ENCODE data around the gene PDE11A. TPM values are rescaled to one million over a fixed set of nuclear protein-coding genes. Genes with fewer than 3 reads are reported as not detected.

The PDE11A gene
- total RNA-seq, 1 experiment from 2014 or later: 1.4 TPM

DNA sequence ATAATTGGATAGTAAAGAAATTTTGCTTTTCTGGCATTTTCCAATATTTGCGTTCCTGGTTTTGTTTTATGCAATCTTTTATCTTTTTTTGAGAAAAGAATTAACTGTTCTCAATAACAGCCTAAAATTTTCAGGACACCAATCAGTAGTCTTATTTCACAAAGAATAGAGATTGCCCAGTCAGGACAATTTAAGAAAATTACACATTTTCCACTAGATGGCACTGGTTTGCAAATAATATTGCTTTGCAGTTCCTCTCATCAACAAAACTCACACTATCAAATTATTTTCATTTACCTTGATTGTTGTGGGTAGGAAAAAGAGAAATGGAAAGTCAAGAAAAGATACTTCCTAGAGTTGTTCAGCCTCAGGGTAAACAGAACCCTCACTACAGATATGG is 37.2 kb upstream of the PDE11A start:
- Mint-ChIP-seq H3K4me3 (ENCODE audit: low read depth, unreplicated experiment) (no peak overlapping the region), H3K36me3 (ENCODE audit: insufficient read depth, unreplicated experiment) (peaks cover 14% of the 10 kb centered on the region), H3K9me3 (ENCODE audit: low read depth, unreplicated experiment) (no peaks in the 10 kb centered on the region), H3K27me3 (ENCODE audit: unreplicated experiment) (no peaks in the 10 kb centered on the region), H3K27ac (ENCODE audit: unreplicated experiment) (no peak overlapping the region), H3K4me1 (ENCODE audit: low read depth, unreplicated experiment) (peaks cover 7% of the 10 kb centered on the region)
- TF ChIP-seq, protein P1, sequence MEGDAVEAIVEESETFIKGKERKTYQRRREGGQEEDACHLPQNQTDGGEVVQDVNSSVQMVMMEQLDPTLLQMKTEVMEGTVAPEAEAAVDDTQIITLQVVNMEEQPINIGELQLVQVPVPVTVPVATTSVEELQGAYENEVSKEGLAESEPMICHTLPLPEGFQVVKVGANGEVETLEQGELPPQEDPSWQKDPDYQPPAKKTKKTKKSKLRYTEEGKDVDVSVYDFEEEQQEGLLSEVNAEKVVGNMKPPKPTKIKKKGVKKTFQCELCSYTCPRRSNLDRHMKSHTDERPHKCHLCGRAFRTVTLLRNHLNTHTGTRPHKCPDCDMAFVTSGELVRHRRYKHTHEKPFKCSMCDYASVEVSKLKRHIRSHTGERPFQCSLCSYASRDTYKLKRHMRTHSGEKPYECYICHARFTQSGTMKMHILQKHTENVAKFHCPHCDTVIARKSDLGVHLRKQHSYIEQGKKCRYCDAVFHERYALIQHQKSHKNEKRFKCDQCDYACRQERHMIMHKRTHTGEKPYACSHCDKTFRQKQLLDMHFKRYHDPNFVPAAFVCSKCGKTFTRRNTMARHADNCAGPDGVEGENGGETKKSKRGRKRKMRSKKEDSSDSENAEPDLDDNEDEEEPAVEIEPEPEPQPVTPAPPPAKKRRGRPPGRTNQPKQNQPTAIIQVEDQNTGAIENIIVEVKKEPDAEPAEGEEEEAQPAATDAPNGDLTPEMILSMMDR (IDR thresholded peaks at IDR 0.05; ENCODE audit: unreplicated experiment): no peak
- no peak for DNase-seq
- intact Hi-C loops (cut with micrococcal nuclease; ENCODE audit: unreplicated experiment): loop anchor here (2.0 to 5.0 kb wide), 2 partner anchors 127 to 287 kb away; no protein-coding TSS in a partner anchor
- no TSS peak for BruUV-seq (replicated peaks)
- CTCF ChIA-PET: no interaction called here

DNA sequence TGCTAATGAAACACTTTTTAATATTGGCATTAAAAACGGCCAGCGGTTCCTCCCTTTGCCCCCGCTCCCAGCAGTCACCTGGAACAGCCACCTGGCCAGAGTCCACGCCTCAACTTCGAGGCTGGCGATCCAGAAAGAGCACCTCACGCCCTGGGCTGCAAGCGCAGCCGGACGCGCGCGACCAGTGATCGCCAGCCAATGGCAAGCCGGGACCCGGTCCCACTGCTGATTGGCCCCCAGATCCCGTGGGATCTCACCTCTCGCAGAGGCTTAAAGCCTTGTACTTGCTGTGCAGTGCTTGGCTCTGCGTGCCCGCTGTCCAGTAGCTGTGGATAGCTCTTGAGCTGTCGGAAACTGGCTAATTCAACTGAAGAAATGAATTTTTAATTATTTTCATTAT is 35.6 kb upstream of the PDE11A start:
- no TSS peak for BruUV-seq (replicated peaks)
- Mint-ChIP-seq H3K27me3 (ENCODE audit: unreplicated experiment) (no peaks in the 10 kb centered on the region), H3K4me3 (ENCODE audit: low read depth, unreplicated experiment) (no peak overlapping the region), H3K9me3 (ENCODE audit: low read depth, unreplicated experiment) (no peaks in the 10 kb centered on the region), H3K36me3 (ENCODE audit: insufficient read depth, unreplicated experiment) (peaks cover 12% of the 10 kb centered on the region), H3K4me1 (ENCODE audit: low read depth, unreplicated experiment) (peaks cover 7% of the 10 kb centered on the region), H3K27ac (ENCODE audit: unreplicated experiment) (no peak overlapping the region)
- TF ChIP-seq, protein P1 (IDR thresholded peaks at IDR 0.05; ENCODE audit: unreplicated experiment): no peak
- no peak for DNase-seq
- intact Hi-C loops (cut with micrococcal nuclease; ENCODE audit: unreplicated experiment): no loop called here
- CTCF ChIA-PET: interaction anchor here (0.7 kb wide), 1 partner anchor 23 kb away, joined by 3 read pairs; no protein-coding TSS in a partner anchor

DNA sequence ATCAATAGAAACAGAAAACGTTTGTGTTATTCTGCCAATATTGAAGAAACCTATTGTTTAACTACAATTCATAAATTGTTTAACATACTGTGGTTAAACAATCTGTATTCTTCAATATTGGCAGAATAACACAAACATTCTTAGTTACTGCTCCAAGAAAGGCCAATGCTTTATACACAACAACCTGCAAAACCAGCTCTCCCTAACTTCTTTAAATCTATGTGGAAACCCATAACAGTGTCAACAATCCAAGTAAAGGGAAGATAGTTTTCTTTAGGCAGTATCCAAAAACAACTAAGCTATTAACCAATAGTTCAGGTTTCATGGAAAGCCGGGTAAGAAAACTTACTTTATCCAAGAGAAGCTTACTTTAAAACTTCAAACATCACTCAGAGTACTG is 33.5 kb upstream of the PDE11A start:
- Mint-ChIP-seq H3K27ac (ENCODE audit: unreplicated experiment) (no peak overlapping the region), H3K36me3 (ENCODE audit: insufficient read depth, unreplicated experiment) (no peaks in the 10 kb centered on the region), H3K27me3 (ENCODE audit: unreplicated experiment) (no peaks in the 10 kb centered on the region), H3K4me1 (ENCODE audit: low read depth, unreplicated experiment) (no peaks in the 10 kb centered on the region), H3K9me3 (ENCODE audit: low read depth, unreplicated experiment) (no peaks in the 10 kb centered on the region), H3K4me3 (ENCODE audit: low read depth, unreplicated experiment) (no peak overlapping the region)
- no peak for DNase-seq
- intact Hi-C loops (cut with micrococcal nuclease; ENCODE audit: unreplicated experiment): no loop called here
- CTCF ChIA-PET: no interaction called here
- TF ChIP-seq, protein P1 (IDR thresholded peaks at IDR 0.05; ENCODE audit: unreplicated experiment): no peak
- BruUV-seq (replicated peaks): no TSS peak

DNA sequence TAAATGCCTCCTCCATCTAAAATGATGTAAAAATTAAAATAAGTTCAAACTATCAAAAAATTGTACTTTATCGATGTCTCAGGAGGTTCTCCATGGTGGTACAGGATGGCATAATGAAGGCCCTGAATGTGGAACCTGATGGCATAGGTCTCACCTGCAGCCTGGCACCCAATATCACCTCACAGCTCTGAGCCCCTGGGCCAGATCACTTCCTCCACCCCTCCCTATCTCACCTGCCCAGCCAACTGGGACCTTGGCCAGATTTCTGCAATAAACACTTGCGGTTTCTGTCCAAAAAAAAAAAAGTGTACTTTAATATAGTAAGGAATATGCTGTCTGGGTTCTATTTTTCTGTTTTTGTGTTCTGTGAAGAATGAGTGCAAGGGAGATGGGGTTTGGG is 33.0 kb upstream of the PDE11A start:
- no peaks in the 10 kb centered on the region for H3K4me1 Mint-ChIP-seq (ENCODE audit: low read depth, unreplicated experiment)
- intact Hi-C loops (cut with micrococcal nuclease; ENCODE audit: unreplicated experiment): no loop called here
- H3K27ac Mint-ChIP-seq (ENCODE audit: unreplicated experiment): no peak overlapping the region
- CTCF ChIA-PET: no interaction called here
- no peaks in the 10 kb centered on the region for H3K36me3 Mint-ChIP-seq (ENCODE audit: insufficient read depth, unreplicated experiment)
- no peaks in the 10 kb centered on the region for H3K27me3 Mint-ChIP-seq (ENCODE audit: unreplicated experiment)
- peak; percentile 17 for DNase-seq
- no TSS peak for BruUV-seq (replicated peaks)
- no peaks in the 10 kb centered on the region for H3K9me3 Mint-ChIP-seq (ENCODE audit: low read depth, unreplicated experiment)
- H3K4me3 Mint-ChIP-seq (ENCODE audit: low read depth, unreplicated experiment): no peak overlapping the region
- TF ChIP-seq, protein P1 (IDR thresholded peaks at IDR 0.05; ENCODE audit: unreplicated experiment): no peak

Measured in Calu3 (cell line).